A673 (cell line): ENCODE results near the gene PLIN5. TPM values are rescaled to one million over a fixed set of nuclear protein-coding genes. Genes with fewer than 3 reads are reported as not detected.

Experiments
- BruUV-seq: library from RNA; stranded (reverse); fragments of 400-500 nt; replicated peaks from 2 replicates; lab custom pipeline; 2021; lab: Mats Ljungman, UMichigan
- CTCF ChIA-PET: fragments of 300-600 bp; sonication (Branson Sonifier 250); formaldehyde crosslinking; loops from one replicate; lab custom pipeline; 2022; ENCODE audit warnings: antibody characterized with exemption; lab: Charles Lee
- POLR2A ChIA-PET: fragments of 300-600 bp; sonication (Branson Sonifier 250); formaldehyde crosslinking; loops from one replicate; lab custom pipeline; 2022; ENCODE audit warnings: antibody characterized with exemption; ENCODE audit not compliant: low non-redundant PET; lab: Charles Lee
- DNase-seq: peaks from one replicate; pipeline ENCODE4 v3.0.0-alpha.2; 2015; ENCODE audit warnings: low spot score
- H3K27ac ChIP-seq: fragments of 200-600 bp; sonication (generic); 2 replicates; pipeline ENCODE4 v1.5.1; 2016; ENCODE audit warnings: mixed run types, low read depth, mild to moderate bottlenecking, mixed read lengths, antibody characterized with exemption, low read length; ENCODE audit not compliant: poor library complexity, severe bottlenecking
- H3K27me3 ChIP-seq: fragments of 200-600 bp; sonication (generic); replicated peaks from 2 replicates; pipeline ENCODE4 v1.6.1; 2017; ENCODE audit warnings: mixed run types, low read depth, mild to moderate bottlenecking, mixed read lengths, antibody characterized with exemption, low read length; ENCODE audit not compliant: insufficient read depth, poor library complexity
- H3K36me3 ChIP-seq: fragments of 200-600 bp; sonication (generic); 2 replicates; pipeline ENCODE4 v1.6.1; 2016; ENCODE audit warnings: mixed run types, mild to moderate bottlenecking, mixed read lengths, antibody characterized with exemption, low read length; ENCODE audit not compliant: insufficient read depth, poor library complexity, severe bottlenecking
- H3K4me1 ChIP-seq: fragments of 200-600 bp; sonication (generic); 2 replicates; pipeline ENCODE4 v1.6.1; 2017; ENCODE audit warnings: mixed run types, mild to moderate bottlenecking, mixed read lengths, antibody characterized with exemption, low read length; ENCODE audit not compliant: insufficient read depth, poor library complexity, severe bottlenecking
- H3K4me3 ChIP-seq: fragments of 200-600 bp; sonication (generic); 2 replicates; pipeline ENCODE4 v1.5.1; 2016; ENCODE audit warnings: low read depth, mixed run types, mild to moderate bottlenecking, mixed read lengths, low read length; ENCODE audit not compliant: poor library complexity, severe bottlenecking
- H3K9me3 ChIP-seq: fragments of 200-600 bp; sonication (generic); 2 replicates; pipeline ENCODE4 v1.6.1; 2016; ENCODE audit warnings: mixed run types, low read depth, mild to moderate bottlenecking, mixed read lengths, antibody characterized with exemption, low read length; ENCODE audit not compliant: poor library complexity, severe bottlenecking
- CTCF ChIP-seq: fragments of 300-800, 200-600 bp; sonication (generic); conservative IDR thresholded peaks from 2 replicates; pipeline ENCODE4 v1.5.1; 2017; ENCODE audit warnings: low read depth, mild to moderate bottlenecking, antibody characterized with exemption, low read length, moderate library complexity, mixed read lengths
- EZH2 ChIP-seq: fragments of 200-600 bp; sonication (generic); IDR thresholded peaks from 2 replicates; pipeline ENCODE4 v1.6.1; 2017; ENCODE audit warnings: borderline replicate concordance, low read depth, mild to moderate bottlenecking, mixed read lengths, antibody characterized with exemption, low read length; ENCODE audit not compliant: poor library complexity, severe bottlenecking
- intact Hi-C: fragments of 100-400 bp; cut with micrococcal nuclease; formaldehyde crosslinking; loops from one replicate; pipeline ENCODE4 v1.10.0; 2022; ENCODE audit not compliant: unreplicated experiment
- total RNA-seq: library from RNA; stranded (reverse); gene quantifications from 2 replicates; pipeline ENCODE4 v1.2.3, GENCODE V29; 2021

Gene PLIN5
- total RNA-seq, 1 experiment from 2014 or later: 3.0 TPM

- Histone ChIP-seq H3K36me3 (no peaks in the 10 kb centered on the region), H3K4me3 (no peak overlapping the region), H3K27ac (no peak overlapping the region), H3K27me3 (no peaks in the 10 kb centered on the region), H3K9me3 (no peaks in the 10 kb centered on the region), H3K4me1 (peaks cover 7% of the 10 kb centered on the region)
- POLR2A ChIA-PET: interaction anchor here (0.6 kb wide), 1 partner anchor 20 kb away, joined by 14 read pairs; no protein-coding TSS in a partner anchor
- no TSS peak for BruUV-seq
- no peak for TF ChIP-seq CTCF
- TF ChIP-seq EZH2: no peak
- DNase-seq: no peak
- intact Hi-C loops: no loop called here
- CTCF ChIA-PET: no interaction called here
These were observed 6.2 kb upstream of the PLIN5 start for GRCh38 chr19:4541114-4541805.

GRCh38 chr19:4539693-4540581 lies 4.9 kb upstream of the PLIN5 start, which contains the start of gene LRG1:
TSS of gene LRG1 (minus strand) at chr19:4540036. CDS start at chr19:4540013, 23 bp downstream.
- intact Hi-C loops: no loop called here

More at GRCh38 chr19:4539693-4540581, 4.9 kb upstream of the PLIN5 start, which contains the start of gene LRG1:
- no TSS peak for BruUV-seq
- H3K36me3 ChIP-seq: no peaks in the 10 kb centered on the region
- ChIA-PET CTCF (no interaction called here), POLR2A (no interaction called here)
- no peak for DNase-seq
- H3K4me1 ChIP-seq: peaks cover 15% of the 10 kb centered on the region
- H3K27me3 ChIP-seq: no peaks in the 10 kb centered on the region
- H3K27ac ChIP-seq: no peak within 1 kb of the TSS
- TF ChIP-seq EZH2 (no peak), CTCF (no peak)
- H3K4me3 ChIP-seq: no peak within 1 kb of the TSS
- no peaks in the 10 kb centered on the region for H3K9me3 ChIP-seq
